GM12891 (cell line): Measurements from ENCODE around the gene ZNF879.

Experiments
- PAX5 ChIP-seq: IDR thresholded peaks from 2 replicates; pipeline ENCODE4 v1.6.1; 2011; ENCODE audit warnings: low read length, moderate library complexity, mild to moderate bottlenecking; ENCODE audit not compliant: insufficient read depth, severe bottlenecking
- POLR2A ChIP-seq: IDR thresholded peaks from 2 replicates; pipeline ENCODE4 v1.6.1; 2011; ENCODE audit warnings: low read depth, low read length, control low read depth
- POLR2AphosphoS5 ChIP-seq: IDR thresholded peaks from 2 replicates; pipeline ENCODE4 v1.6.1; 2011; ENCODE audit warnings: low read depth, low read length, control low read depth
- POU2F2 ChIP-seq: IDR thresholded peaks from 2 replicates; pipeline ENCODE4 v1.6.1; 2011; ENCODE audit warnings: low read depth, mild to moderate bottlenecking, control low read depth, low read length, moderate library complexity
- SPI1 ChIP-seq: IDR thresholded peaks from 2 replicates; pipeline ENCODE4 v1.6.1; 2011; ENCODE audit warnings: low read depth, low read length, control low read depth
- TAF1 ChIP-seq: IDR thresholded peaks from 2 replicates; pipeline ENCODE4 v1.6.1; 2011; ENCODE audit warnings: low read depth, low read length, control low read depth

GRCh38 chr5:179079165-179079987 lies 55.8 kb downstream of the ZNF879 start:
- TF ChIP-seq POLR2A (no peak), POLR2AphosphoS5 (no peak), TAF1 (no peak), POU2F2 (no peak), SPI1 (no peak), PAX5 (no peak)
